ENCODE data around the gene MOB1A.
"Not testable (repeated sequence)": the region's sequence is repeated elsewhere in the genome, so short reads cannot be mapped to it uniquely, and the experiment has no call there.

The MOB1A gene

DNA sequence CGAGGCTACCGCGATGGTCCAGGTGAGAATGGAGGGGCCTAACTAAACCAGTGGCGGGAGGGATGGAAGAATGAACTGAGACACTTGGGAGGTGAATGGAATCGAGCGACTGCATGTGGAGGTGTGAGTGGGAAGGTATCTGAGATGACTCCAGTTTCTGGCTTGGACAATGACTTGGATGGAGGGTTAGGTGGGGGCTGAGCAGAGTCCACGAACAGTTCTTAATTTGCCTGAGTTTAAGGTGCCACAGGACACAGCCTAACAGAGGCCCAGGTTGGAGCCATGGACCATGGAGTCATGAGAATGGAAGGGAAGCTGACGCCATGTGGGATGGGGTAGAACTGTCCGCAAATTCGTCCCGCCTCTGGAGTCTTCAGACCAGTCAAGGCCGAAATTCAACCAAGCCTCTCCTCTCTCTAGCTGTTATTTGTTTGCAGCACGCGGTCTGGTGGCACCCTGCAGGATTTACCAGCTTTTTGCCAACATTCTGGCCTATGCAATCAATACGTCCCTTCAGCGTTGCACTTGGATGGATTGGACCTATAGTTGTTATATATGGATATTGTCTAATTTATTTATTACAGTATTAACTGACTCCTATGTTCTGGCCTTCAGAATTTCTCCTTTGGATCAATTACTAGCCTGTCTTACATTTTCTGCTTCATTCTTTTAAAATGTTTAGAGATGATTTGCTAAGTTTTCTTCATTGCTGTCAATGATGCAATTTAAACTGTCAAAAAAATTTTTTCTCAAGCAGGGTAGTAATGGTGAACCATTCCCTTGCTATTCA, 30.0 kb downstream of the MOB1A start:
- DNase-seq, result no peak

DNA sequence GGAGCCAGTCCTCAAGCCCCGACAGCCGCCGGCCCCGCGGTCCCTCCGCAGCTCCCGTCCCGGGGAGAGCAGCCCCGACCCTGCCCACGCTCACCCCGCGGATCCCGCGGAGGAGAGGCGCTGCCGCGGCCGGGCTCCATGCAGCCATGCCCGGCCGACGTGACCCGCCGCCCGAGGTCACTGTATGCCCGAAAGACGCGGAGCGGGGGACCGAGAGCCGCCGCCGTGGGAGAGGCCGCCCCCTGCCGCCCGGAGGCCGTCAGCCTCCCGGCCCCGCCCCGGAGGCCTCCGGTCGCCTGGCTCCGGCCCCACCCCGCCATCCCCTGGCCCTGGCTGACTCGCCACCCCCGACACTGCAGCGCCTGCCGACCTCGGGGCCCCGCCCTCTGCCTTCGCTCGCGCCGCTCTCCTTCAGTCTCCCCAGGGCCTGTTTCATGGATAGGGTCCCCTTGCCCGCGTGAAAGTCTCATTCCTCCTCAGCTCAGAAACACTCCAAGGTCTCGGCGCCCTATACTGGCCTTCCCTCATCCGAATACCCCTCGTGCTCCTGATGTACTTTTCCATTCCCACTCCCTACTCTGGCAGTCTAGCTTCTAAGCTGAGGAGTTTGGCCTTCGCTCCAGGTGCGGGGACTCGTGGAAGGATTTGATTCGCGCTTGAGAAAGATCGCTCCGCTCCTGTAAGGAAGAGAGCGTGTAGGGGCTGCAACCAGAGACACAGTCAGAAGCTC, 30.8 kb downstream of the MOB1A start, which contains the start of gene BOLA3:
Gene BOLA3 (minus strand): TSS at position 186 of the 730 bp plus-strand sequence. CDS start 38 bp downstream, at position 148.
- peak; percentile 83 for DNase-seq

DNA sequence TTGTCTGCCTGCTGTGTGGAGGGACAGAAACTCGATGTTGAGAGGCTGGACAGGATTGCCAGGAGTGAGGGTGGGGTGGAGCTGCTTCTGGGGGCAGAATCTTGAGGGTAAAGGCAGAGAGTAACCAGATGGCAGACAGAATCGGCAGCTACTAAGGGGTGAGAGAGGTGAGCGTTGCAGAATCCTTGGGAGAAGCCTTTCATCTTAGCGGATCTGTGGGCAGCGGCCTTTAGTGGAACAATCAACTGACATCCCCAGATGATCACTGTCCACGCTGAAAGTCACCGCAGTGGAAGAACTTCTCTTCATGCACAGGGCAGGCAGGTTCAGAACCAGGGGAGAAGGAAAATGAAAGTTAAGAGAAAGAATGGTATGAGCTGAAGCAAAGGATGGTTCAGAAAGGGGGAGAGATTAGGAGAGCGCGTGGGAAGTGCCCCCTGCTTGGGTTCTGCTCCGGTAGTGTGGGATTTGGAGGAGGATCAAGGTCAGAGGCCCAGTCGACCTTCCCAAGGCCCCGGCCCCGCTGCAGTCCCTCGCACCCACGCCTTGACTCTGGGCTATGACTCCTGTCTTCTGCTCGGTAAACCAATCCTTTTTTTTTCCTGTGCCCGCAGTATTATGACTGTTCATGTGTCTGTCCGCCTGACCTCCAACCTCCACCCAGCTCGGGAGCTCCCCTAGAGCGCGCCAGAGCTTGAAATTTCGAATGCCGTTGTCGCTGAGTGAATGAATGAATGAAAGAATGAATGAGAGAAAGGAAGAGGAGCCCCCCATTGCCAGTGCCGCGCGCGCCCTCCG, 31.6 kb downstream of the MOB1A start:
- DNase-seq, result no peak

DNA sequence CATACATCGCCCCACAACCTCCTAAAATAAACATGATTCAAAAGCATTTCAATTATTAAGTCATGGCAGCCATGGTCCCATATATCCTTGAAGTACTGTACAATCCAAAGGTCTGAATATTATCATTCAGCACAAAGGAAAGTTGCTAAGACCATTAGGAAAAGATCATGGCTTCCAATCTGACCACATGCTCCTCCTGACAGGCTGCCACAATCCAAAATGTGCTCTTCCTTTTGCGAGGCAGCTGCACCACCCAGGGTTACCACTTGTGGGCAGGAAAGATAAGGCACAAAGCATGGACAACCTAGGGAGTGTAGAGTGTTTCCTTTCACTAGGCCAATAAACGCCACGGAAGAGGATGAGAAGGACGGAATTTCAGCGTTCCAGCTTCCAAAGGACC, 36.3 kb downstream of the MOB1A start:
- DNase-seq, result no peak

DNA sequence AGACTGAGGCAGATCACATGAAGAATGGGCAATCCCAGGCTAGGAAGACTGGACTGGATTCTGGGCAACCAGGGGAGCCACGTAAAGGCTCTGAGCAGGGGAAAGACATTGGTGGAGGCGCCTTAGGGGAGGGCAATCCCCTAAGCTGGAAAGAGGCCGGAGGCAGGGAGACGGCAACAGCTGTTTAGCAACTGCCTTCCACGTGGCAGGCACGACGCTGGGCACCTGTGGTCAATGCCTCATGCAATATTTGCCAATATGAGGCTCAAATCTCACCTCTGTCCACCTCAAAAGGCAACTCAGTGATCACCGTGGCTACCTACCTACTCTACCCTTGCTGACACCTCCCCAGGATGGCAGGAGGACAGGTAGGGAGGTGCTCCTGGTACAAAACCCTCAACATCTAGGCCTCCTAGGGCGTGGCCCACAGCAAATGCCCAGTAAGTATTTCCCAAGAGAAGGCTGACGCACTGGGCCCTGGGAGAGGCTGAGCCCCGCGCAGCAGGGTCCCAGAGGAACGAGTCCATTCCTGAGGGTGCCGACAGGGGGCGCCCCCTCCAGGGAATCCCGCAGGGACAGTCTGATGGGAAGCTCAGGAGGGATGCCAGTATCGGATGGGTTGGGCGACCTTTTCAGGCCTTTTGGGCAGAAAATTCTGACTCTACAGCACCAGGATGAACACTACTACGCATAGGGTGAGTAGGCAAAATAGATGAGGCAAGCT, 39.9 kb downstream of the MOB1A start:
- DNase-seq, result no peak

DNA sequence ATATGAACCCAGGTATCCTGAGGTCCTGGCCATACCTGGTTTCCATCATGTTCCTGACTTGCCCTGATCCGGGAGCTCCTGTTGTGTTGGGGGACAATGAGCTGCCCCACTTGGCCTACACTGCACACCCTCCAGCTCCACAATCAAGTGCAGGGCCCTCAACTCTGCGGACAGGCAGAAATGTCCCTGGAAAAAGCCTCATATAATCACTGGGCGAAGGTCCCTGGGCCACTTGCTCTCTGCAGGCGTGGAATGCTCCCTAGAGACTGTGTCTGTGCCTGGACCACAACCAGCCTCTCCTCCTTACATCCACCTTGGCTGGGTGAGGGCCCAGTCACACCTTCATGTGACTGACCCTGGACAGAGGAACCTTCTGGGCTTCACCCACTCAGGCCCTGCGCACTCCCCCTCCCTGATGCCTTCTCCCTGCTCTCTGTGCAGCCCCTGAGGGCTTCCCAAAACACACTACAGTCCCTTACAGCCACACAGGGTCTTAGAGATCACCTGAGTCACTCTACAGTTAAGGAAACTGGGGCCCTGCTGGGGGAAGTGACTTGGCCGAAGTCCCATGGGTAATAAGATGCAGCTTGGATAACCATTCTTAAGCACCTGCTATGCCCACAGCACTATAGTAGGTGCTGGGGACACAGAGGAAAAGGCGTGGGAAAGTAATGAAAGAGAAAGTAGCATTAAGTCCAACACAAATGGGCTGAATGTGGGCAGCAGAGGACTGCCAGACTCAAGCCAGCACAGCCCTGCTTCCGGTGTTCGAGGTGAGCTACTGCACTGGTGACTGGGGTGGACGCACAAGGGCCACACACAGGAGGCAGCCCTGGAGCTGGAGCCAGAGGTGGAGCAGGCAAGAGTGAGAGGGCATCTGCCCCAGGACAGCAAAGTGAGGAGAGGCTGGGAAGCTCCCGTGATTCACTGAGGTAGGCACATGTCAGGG, 40.8 kb downstream of the MOB1A start:
- no peak for DNase-seq

DNA sequence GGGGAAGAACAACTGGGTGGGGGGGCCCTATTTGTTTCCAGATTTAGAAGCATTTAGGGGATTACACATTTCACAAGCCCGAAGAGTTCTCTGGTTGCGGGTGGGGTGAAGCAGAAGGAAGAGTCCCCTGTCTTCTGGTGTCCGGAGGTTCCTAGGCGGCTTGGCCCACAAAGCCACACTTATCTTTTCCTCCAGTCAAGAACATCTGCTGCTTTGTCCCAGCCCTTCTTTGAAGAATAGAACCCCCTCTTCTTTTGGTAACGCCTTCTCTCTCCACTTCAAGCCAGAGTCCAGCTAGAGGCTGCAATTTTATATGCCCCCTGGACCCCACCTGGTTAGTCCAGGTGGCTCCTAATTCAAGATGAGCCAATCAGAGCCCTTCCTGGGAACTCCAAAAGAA, 46.8 kb downstream of the MOB1A start:
- no peak for DNase-seq

DNA sequence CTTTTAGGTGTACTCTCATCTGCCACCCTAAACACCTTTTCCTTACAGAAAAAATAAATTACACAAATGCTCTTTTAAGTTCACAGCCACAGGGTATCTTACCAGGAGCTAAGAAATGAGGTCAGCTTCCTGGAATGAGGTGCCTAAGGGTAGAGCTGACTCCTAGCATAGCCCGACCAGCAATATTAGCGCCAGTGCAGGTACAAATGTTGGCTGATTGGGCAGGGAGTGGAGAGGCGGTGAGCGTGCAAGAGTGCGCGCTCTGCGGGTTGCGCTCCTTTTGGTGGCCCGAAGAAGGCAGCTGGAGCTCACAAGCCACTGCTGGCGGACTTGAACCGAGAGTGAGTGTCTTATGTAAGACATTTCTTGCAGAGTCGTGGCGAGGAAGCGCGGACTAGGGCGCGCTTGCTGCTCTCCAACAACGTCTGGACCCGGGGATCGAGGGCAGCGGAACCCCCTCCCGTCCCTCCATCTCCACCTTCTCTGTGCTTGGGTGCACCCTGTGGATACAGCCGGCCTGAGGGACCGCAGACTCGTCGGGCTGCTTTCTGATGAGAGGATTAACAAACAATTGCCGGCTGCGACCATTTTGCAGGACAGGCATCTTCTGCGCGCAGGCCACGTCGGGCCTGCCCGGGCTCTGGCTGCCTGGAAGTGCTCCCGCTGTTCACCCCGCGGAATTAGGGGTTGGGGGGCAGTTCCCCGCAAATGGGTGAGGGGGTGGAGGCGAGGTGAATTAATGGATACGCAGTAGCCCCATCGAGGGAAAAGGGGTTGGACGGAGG, 48.3 kb downstream of the MOB1A start:
- DNase-seq, result no peak

DNA sequence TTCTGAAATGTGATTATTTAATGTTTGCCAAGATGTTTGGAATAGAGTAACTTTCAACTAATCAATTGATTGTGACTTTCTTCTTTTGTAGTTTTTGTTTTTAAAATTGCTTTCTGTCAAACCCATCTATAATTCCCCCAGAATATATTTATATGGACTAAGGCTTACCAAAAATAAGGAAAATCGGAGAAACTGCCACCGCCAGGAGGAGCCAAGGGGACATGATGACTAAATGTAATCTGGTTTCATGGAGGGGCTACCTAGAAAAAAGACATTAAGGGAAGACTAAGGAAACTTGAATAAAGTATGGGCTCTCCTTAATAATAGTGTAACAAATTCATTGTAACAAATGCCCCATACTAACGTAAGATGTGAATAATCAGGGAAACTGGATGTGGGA, 50.5 kb downstream of the MOB1A start:
- DNase-seq, result no peak

DNA sequence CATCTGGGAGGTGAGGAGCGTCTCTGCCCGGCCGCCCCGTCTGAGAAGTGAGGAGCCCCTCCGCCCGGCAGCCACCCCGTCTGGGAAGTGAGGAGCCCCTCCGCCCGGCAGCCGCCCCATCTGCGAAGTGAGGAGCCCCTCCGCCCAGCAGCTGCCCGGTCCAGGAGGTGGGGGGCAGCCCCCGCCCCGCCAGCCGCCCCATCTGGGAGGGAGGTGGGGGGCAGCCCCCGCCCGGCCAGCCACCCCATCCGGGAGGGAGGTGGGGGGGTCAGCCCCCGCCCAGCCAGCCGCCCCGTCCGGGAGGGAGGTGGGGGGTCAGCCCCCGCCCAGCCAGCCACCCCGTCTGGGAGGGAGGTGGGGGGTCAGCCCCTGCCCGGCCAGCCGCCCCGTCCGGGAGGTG, 54.7 kb downstream of the MOB1A start:
- DNase-seq, result not testable (repeated sequence)

DNA sequence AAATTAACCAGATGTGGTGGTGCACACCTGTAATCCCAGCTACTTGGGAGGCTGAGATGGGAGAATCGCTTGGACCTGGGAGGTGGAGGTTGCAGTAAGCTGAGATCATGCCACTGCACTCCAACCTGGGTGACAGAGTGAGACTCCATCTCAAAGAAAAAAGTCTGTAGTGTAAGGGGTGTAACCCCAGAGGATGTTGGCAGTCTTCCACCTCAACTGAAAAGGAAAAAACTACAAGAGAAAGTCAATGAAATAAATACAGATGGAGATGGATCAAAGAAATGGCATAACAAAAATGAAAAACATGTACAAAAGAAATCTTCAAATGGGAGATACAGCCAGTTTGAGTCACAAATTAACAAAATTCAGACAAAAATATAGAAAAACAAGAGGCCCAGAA, 56.8 kb downstream of the MOB1A start:
- DNase-seq, result not testable (repeated sequence)

DNA sequence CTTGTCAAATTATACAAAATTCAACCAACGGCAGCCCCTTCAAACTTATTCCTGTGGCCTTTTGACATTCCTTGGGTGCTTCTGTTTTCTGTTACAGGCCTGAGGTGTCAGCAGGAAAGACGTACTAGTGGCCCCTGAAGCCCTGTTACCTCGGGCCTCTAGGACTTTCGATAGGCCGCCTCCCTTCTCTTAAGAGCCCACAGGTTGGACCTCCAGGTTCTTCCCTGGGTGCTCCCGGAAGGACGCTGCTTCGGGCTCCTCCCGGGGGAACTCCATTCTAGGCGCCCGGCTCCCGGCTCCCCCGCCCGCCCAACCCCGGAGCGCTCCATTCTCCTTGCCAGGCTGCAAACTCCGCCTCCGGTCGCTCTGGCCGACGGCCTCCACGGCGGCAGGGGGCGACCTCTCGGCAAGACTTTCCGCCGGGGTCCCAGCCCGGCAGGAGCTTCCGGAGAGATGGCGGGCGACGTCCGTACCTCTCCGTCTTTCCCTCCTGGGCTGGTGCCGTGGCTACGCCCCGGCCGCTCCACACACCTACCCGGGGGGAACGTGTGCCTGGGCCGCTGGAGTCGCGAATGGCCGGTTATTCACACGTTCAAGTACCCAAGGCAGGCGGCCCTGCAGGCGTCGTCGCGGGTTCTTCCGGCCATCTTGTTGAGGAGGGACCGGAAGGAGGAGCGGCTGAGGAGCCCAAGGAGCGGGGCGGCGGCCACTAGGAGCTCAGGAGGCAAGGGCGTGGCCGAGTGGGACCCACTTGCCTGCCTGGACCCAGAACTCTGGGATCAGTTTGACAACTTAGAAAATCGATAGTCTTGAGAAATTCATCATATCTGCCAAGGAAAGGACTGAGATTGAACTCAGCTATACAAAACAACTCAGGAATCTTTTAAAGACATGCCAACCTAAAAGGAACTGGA, 58.5 kb downstream of the MOB1A start:
- peak; percentile 79 for DNase-seq

DNA sequence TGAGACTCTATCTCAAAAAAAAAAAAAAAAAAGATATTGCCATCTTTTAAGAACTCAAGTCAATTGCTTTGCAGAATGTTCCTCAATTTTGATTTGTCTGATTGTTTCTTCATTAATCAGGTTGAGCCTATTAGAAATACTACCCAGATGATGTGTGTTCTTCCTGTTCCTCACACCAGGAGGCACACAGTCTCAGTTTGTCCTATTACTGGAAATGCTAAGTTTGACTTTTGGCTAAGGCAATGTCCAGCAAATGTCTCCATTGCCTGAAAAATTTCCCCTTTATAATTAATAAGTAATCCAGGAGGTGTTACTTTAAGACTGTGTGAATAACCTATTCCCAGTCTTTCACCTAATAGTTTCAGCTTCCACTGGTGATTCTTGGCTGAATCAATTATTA, 59.3 kb downstream of the MOB1A start:
- DNase-seq, result no peak

DNA sequence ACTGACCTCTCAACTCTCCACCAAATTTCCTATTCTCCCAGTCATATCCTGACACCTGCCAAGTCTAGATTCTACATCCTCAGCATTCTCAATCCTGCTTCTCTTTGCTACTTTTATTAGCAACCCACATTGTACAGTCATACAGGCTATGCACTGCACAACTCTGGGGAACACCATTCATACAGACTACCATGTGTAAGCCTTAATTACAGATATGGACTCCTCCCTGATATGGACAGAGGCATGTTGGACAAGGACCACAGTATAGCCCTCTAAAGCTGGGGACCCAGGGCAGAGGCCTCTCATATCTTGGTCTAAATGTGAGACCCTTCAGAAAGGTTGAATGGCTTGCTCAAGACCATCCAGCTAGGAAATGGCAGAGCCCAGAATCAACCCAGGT, 67.3 kb downstream of the MOB1A start:
- no peak for DNase-seq

DNA sequence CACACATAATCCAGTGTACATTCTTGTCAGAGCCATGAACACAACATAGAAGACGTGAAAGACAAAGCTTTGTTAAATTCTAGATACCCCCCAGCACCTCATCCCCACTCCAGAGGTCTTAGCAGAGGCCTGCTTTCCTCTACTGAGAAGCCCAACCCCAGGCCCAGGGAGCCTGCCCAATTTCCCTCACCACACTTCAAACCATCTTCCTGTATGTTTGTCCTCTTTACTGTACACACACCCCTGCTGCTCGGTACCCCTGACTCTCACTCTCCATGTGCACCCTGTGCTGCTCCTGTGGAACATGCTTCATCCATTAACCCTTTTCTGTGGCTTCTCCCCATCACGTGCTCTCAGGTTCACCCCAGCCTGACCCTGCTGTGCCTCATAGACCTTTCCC, 68.1 kb downstream of the MOB1A start:
- DNase-seq, result no peak

DNA sequence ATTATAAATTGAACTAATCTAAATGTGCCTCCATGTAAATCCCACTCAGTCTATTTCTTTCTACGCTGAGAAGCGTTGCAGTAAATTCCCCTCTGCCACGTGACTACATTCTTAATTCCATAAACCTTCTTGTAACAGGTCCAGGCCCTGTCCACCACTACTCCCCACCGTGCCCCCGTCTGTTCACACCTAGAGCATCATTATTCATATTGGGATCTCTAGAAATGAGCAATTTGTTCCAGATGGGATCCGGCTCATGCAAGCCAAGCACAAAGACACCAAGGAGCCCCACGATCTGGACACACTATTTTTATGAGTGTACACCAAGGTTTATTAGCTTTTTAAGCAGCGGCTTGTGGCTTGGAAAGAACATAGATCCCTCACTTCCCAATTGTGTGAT, 69.1 kb downstream of the MOB1A start:
- no peak for DNase-seq

DNA sequence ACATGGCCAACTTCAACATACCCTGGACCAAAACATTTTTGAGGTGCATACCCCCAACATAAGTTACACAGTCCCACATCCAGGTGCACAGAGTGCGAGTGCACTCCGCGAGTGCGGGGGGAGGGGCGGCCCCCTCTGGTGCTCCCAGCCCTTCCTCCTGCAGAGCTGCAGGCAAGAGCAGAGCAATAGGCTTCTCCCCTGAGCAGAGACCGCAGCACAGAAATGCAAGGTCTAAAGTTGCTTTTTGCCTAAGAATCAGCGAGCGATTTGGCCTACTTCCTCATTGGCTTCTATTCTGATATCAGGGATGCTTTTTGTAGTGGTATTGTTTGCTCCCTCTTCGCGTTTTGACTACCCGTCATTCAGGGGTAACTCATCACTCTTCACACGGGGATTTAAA, 71.6 kb downstream of the MOB1A start:
- no peak for DNase-seq

DNA sequence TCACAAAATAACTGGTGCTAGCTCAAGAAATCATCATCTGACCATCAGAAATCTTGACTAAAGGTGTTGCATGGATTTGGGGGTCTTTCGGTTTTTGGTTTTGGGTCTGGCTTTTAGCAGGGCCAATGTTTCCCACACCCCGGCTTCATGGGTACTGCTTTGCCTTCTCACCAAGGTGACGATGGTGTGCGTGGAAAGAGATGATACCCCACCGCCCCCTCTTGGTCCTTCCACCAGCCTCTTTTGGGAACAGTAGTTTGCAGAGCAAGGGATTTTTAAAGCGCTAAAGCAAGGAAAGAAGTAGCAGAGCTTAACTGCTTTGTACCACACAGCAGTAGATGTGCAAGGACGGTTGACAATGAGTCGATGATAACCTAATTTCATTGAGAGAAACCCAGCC, 73.3 kb downstream of the MOB1A start:
- no peak for DNase-seq

DNA sequence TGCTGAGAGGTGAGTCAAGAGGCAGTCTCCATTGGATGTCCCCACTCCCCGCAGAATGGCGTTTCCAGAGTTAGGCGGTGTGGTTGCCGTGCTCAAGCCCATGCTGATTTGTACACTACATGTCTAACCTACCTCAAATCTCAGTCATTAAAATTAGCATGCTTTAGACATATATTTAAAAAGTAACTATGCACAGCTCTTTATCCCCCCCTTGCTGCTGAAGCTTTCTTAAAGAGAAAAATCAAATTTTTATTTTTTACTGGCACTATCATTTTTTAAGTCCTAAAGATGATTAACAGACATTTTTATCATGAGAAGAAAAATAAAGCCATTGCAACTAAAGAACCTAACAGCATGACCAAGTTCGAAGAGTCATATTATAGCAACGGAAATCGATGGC, 73.8 kb downstream of the MOB1A start:
- no peak for DNase-seq

DNA sequence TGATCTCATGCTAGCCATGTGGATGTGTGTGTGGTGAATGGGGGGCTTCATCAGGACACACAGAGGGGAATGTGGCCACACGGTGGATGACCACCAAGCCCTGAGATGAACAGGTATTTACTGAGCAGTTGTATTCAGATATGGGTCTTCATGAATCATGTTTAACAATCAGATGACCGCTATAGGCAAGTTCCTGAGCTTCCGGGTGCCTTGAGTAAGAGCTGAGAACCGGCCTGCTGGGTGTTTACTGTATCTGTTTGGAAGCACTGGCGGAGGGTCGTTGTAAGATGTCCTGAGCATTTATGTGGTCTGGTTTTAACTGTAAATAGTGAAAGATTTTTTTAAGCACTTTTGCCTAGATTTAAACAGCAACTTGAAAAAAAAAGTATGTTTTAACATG, 74.9 kb downstream of the MOB1A start:
- no peak for DNase-seq
